ENCODE data around the gene BARHL2.

DNA sequence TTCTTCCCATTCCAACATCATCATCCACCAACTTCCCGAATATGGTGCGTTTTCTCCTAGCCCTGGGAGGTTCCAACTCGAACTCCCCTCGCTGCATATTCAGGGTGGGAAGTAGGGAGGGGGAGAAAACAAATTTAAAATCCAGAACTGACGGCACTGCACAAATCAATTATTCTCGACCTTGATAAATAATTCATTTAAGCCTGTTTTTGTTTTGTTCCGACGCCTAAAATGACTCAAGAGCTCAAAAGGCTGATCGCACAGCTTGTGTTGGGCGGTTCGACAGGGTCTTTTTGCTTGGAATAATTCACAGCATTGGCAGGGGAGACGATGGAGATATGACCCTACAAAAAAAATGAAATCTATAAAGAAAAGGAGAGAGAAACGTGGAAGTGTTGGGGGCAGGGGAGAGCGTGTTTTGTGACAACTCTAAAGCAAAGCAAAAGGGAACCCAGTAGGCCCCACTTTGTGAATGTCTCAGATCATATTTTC, 3.1 kb upstream of the BARHL2 start:
- TF ChIP-seq CTCF (IDR thresholded peaks at IDR 0.05) (no peak), POLR2A (IDR thresholded peaks at IDR 0.05) (no peak)
